ENCODE results near the gene ARL5C. TPM values are rescaled to one million over a fixed set of nuclear protein-coding genes. Genes with fewer than 3 reads are reported as not detected.

ARL5C gene, protein sequence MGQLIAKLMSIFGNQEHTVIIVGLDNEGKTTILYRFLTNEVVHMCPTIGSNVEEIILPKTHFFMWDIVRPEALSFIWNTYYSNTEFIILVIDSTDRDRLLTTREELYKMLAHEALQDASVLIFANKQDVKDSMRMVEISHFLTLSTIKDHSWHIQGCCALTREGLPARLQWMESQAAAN
- total RNA-seq: under 1 TPM in 6 of 8 experiments, not detected in 2; 0.07 to 0.66 (median 0.23) TPM

- in situ Hi-C loops (cut with MboI; ENCODE audit: low pct_unique_long_range_greater_than_20kb in 2 of 9, low sequenced_read_pairs in 9 of 9, unreplicated experiment in 9 of 9): loop anchor here in 2 of 9 experiments (25.0 kb wide), 1 partner anchor 179 kb away; no protein-coding TSS in a partner anchor
- WGBS, 10 experiments: 33 to 71% (median 49%) methylated on average over 3 to 5 of the region's 17 CpGs; no CpG with 5 or more reads in 5 of the 10 experiments
- Histone ChIP-seq H3K4me1 (replicated peaks in 1 of 2) (no peaks in the 10 kb centered on the region), H3K4me3 (peak within 1 kb of the TSS; percentile 29 to 44 (median 41)), H3K27ac (no peak within 1 kb of the TSS)
- no peak for ATAC-seq (replicated peaks in 6 of 8)
These were observed at the start of gene ARL5C for GRCh38 chr17:39165841-39166349. TSS of gene ARL5C (minus strand) at chr17:39166161. CDS start at chr17:39165760, 401 bp downstream.

- 20 to 100% (median 59%) methylated on average over 1 to 5 of the region's 9 CpGs; no CpG with 5 or more reads in 5 of the 10 experiments for WGBS, 10 experiments
- ATAC-seq (replicated peaks in 6 of 8): peak in 1 of 8 experiments; percentile 16
These were observed 47.9 kb upstream of the ARL5C start for GRCh38 chr17:39213852-39214251.

DNA sequence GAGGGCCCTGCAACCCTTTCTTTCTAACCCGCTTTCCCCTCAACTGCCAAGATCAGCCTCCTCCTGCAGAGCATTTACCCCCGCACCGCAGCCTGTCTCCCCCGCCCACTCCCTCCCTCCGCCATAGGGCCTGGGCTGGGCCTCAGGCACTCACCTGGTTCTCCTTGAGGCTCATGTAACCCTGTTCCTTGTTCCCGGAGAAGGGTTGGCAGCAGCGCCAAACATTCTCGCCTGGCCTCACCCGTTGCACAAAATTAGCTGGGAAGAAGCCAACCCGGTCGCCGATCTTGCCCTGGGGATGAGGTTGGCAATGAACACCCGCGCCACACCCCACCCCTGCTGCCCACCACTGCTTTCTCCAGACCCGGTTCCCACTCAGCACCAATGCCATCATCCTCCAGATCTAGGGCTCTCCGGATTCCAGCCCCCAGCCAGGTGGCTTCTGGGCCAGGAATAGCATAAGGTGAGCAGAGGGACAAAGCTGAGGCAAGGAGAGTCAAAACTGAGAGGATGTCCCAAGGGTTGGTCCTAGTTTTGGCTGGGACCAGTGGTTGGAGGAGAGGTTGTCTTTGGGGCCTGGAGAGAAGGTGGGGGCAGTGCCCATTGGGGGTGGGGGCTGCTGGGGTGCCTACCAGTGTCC lies 47.0 kb upstream of the ARL5C start:
- Histone ChIP-seq H3K27ac (no peak overlapping the region), H3K4me3 (no peak overlapping the region), H3K4me1 (replicated peaks in 1 of 2) (peaks cover 9 to 10% of the 10 kb centered on the region in 2 donors)
- no peak for ATAC-seq (replicated peaks in 6 of 8)
- in situ Hi-C loops (cut with MboI; ENCODE audit: low pct_unique_long_range_greater_than_20kb in 2 of 9, low sequenced_read_pairs in 9 of 9, unreplicated experiment in 9 of 9): no loop called here
- WGBS, 10 experiments: 70 to 87% methylated on average over 2 to 6 of the region's 16 CpGs; no CpG with 5 or more reads in 8 of the 10 experiments

More at GRCh38 chr17:39213852-39214251, 47.9 kb upstream of the ARL5C start:
- Histone ChIP-seq H3K4me1 (replicated peaks in 1 of 2) (peaks cover 9 to 10% of the 10 kb centered on the region in 2 donors), H3K27ac (no peak overlapping the region), H3K4me3 (no peak overlapping the region)
- in situ Hi-C loops (cut with MboI; ENCODE audit: low pct_unique_long_range_greater_than_20kb in 2 of 9, low sequenced_read_pairs in 9 of 9, unreplicated experiment in 9 of 9): no loop called here

- H3K4me1 ChIP-seq (replicated peaks in 1 of 2): peaks cover 9 to 10% of the 10 kb centered on the region in 2 donors
- H3K4me3 ChIP-seq: no peak overlapping the region
- 20 to 93% (median 73%) methylated on average over 1 to 6 of the region's 11 CpGs; no CpG with 5 or more reads in 7 of the 10 experiments for WGBS, 10 experiments
- no peak for ATAC-seq (replicated peaks in 6 of 8)
- H3K27ac ChIP-seq: no peak overlapping the region
- in situ Hi-C loops (cut with MboI; ENCODE audit: low pct_unique_long_range_greater_than_20kb in 2 of 9, low sequenced_read_pairs in 9 of 9, unreplicated experiment in 9 of 9): no loop called here
These were observed 46.3 kb upstream of the ARL5C start for GRCh38 chr17:39212195-39212810.

GRCh38 chr17:39210093-39210434 lies 44.1 kb upstream of the ARL5C start:
- H3K4me3 ChIP-seq: peak overlapping the region in 3 of 5 donors; percentile 10 to 20 (median 13)
- ATAC-seq (replicated peaks in 6 of 8): no peak
- in situ Hi-C loops (cut with MboI; ENCODE audit: low pct_unique_long_range_greater_than_20kb in 2 of 9, low sequenced_read_pairs in 9 of 9, unreplicated experiment in 9 of 9): no loop called here
- H3K27ac ChIP-seq: no peak overlapping the region
- no CpG with 5 or more reads among the region's 22 CpGs for WGBS, 10 experiments
- H3K4me1 ChIP-seq (replicated peaks in 1 of 2): peaks cover 9 to 10% of the 10 kb centered on the region in 2 donors

DNA sequence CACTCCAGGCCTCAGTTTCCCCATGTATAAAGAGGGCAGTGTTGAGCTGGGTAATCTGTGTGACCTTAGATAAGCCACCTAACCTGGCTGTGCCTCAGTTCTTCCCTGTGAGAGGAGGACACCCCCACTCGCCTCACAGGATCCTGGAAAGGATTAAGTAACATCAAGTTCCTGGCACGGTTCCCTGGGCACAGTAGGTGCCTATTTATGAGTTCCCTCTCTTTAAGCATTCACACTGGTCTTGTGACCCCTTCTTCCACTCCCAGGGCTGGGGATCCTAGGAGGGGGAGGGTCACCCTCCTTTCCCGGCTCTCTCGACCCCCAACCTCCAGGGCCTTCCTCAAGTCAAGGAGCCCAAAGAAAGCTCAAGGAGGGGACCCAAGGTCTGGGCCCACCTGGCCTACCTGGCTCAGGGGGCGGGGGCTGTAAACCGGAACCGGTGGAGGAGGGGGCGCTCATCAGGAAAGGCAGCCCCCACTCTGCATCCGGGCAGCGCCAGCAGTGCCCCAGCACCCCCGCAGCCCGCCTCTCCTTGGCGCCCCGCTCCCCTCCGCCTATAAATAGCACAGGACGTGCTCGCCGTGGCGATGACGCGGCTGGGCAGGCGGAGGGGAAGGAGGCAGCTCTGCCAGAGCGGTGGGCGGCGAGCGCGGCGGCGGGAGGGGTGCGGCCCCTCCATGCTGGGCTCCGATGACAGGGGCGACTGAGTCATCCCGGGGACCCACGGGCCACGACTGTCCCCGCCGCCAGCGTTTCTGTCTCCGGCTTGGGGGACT lies 43.5 kb upstream of the ARL5C start:
- 20 to 100% (median 62%) methylated on average over 1 to 2 of the region's 39 CpGs; no CpG with 5 or more reads in 6 of the 10 experiments for WGBS, 10 experiments
- peak; percentile 24 to 91 (median 84) for ATAC-seq (replicated peaks in 6 of 8)

GRCh38 chr17:39208893-39209292 lies 42.9 kb upstream of the ARL5C start:
- no peak overlapping the region for H3K27ac ChIP-seq
- peak in 5 of 8 experiments; percentile 3 to 37 (median 7) for ATAC-seq (replicated peaks in 6 of 8)
- no peak overlapping the region for H3K4me3 ChIP-seq
- H3K4me1 ChIP-seq (replicated peaks in 1 of 2): peaks cover 9 to 10% of the 10 kb centered on the region in 2 donors
- in situ Hi-C loops (cut with MboI; ENCODE audit: low pct_unique_long_range_greater_than_20kb in 2 of 9, low sequenced_read_pairs in 9 of 9, unreplicated experiment in 9 of 9): no loop called here
- 15 to 100% (median 24%) methylated on average over 1 to 3 of the region's 8 CpGs; no CpG with 5 or more reads in 6 of the 10 experiments for WGBS, 10 experiments

More for the DNA sequence above, 43.5 kb upstream of the ARL5C start:
- Histone ChIP-seq H3K4me1 (replicated peaks in 1 of 2) (peaks cover 9 to 10% of the 10 kb centered on the region in 2 donors), H3K4me3 (peak overlapping the region in 3 of 5 donors; percentile 10 to 20 (median 13)), H3K27ac (no peak overlapping the region)
- in situ Hi-C loops (cut with MboI; ENCODE audit: low pct_unique_long_range_greater_than_20kb in 2 of 9, low sequenced_read_pairs in 9 of 9, unreplicated experiment in 9 of 9): no loop called here

DNA sequence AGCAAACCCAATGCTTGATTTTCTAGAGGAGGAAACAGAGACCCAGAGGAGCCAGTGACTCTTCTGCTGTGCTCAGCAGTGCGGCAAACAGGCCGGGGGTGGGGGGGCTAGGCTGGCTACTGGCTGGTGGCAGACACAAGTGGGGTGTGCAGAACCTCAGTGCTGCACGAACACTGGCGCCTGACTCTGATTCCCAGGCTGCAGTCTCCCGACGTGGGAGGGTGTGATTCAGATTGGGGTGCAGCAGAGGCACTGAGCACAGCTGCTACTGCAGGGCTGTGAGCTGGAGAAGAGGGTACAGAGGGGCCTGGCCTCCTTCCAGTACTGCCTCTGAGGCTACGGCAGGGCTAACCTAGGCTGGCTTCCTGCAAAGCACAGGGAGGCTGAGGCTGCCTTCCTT lies 42.2 kb upstream of the ARL5C start:
- H3K27ac ChIP-seq: no peak overlapping the region
- WGBS, 10 experiments: 50 to 80% (median 70%) methylated on average over 1 to 2 of the region's 7 CpGs; no CpG with 5 or more reads in 6 of the 10 experiments
- H3K4me3 ChIP-seq: no peak overlapping the region
- in situ Hi-C loops (cut with MboI; ENCODE audit: low pct_unique_long_range_greater_than_20kb in 2 of 9, low sequenced_read_pairs in 9 of 9, unreplicated experiment in 9 of 9): no loop called here
- H3K4me1 ChIP-seq (replicated peaks in 1 of 2): peaks cover 9 to 10% of the 10 kb centered on the region in 2 donors
- peak in 2 of 8 experiments; percentile 5 to 9 for ATAC-seq (replicated peaks in 6 of 8)

- in situ Hi-C loops (cut with MboI; ENCODE audit: low pct_unique_long_range_greater_than_20kb in 2 of 9, low sequenced_read_pairs in 9 of 9, unreplicated experiment in 9 of 9): no loop called here
- H3K4me3 ChIP-seq: no peak overlapping the region
- no peak overlapping the region for H3K27ac ChIP-seq
- peaks cover 15 to 19% of the 10 kb centered on the region in 2 donors for H3K4me1 ChIP-seq (replicated peaks in 1 of 2)
- 77 to 100% (median 97%) methylated on average over 1 to 3 of the region's 3 CpGs; no CpG with 5 or more reads in 4 of the 10 experiments for WGBS, 10 experiments
- peak in 1 of 8 experiments; percentile 1 for ATAC-seq (replicated peaks in 6 of 8)
These were observed 39.2 kb upstream of the ARL5C start for GRCh38 chr17:39205112-39205526.

DNA sequence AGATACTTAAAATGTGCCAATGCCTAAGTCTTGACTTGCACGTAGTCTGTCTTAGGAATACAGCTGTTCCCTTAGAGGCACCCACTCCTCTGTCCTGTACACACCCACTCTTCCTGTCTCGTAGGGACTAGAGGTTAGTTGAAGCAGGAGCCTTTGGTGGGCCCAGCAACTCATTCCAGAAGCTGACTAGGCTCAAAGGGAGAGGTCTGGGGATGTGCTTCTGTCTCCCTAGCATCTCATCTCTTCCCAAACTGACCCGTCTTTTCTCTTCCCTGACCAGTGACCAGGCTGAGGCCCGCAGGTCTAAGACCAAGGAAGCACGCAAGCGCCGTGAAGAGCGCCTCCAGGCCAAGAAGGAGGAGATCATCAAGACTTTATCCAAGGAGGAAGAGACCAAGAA lies 38.3 kb upstream of the ARL5C start:
- no peak overlapping the region for H3K27ac ChIP-seq
- no peak for ATAC-seq (replicated peaks in 6 of 8)
- in situ Hi-C loops (cut with MboI; ENCODE audit: low pct_unique_long_range_greater_than_20kb in 2 of 9, low sequenced_read_pairs in 9 of 9, unreplicated experiment in 9 of 9): no loop called here
- peaks cover 10 to 12% of the 10 kb centered on the region in 2 donors for H3K4me1 ChIP-seq (replicated peaks in 1 of 2)
- WGBS, 10 experiments: 71 to 100% (median 88%) methylated on average over 1 to 7 of the region's 8 CpGs; no CpG with 5 or more reads in 2 of the 10 experiments
- no peak overlapping the region for H3K4me3 ChIP-seq

DNA sequence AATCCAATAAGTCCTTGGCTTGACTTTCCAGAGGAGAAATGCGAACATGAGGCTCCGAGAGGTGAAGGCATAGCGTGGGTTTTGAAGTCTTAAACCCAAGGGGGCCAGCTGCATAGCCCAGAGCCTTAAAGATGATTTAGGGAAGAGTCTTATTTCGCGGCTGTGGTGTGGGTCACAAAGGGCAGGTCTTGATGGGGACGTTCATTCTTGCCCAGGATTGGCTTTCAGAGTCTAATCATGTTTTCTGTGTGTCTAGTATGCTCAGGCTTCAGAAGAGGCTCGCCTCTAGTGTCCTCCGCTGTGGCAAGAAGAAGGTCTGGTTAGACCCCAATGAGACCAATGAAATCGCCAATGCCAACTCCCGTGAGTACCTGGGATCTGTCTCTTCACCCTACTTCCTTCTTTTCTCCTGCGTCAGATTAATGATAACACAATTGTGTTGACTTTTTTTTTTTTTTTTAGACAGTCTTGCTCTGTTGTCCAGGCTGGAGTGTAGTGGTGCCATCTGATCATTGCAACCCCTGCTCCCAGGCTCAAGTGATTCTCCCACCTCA lies 35.1 kb upstream of the ARL5C start:
- ATAC-seq (replicated peaks in 6 of 8): no peak
- WGBS, 10 experiments: 13 to 72% (median 33%) methylated on average over 1 to 10 of the region's 11 CpGs; no CpG with 5 or more reads in 1 of the 10 experiments
- H3K4me3 ChIP-seq: peak overlapping the region; percentile 69 to 96 (median 86)
- in situ Hi-C loops (cut with MboI; ENCODE audit: low pct_unique_long_range_greater_than_20kb in 2 of 9, low sequenced_read_pairs in 9 of 9, unreplicated experiment in 9 of 9): no loop called here
- H3K4me1 ChIP-seq (replicated peaks in 1 of 2): peaks cover 23% of the 10 kb centered on the region in 2 donors
- peak overlapping the region in 1 of 2 donors; percentile 100 for H3K27ac ChIP-seq

Data from motor neuron (in vitro differentiated cells).